Measurements from ENCODE around the gene PCDHA7.

- TF ChIP-seq POLR2A (IDR thresholded peaks at IDR 0.05; ENCODE audit: low read depth, low read length), result no peak
- no peak for TF ChIP-seq ELK1 (IDR thresholded peaks at IDR 0.05; ENCODE audit: borderline replicate concordance, low read depth, low read length)
- TF ChIP-seq CEBPB (IDR thresholded peaks at IDR 0.05; ENCODE audit: low read depth, low read length), result no peak
- TF ChIP-seq CTCF (conservative IDR thresholded peaks at IDR 0.05; ENCODE audit: low read depth, low read length), result no peak
These were observed 39.3 kb upstream of the PCDHA7 start, which contains the start of gene PCDHA2 for GRCh38 chr5:140794595-140795258.

Measured in IMR-90 (cell line).